Measurements from ENCODE around the gene SLC39A9.
"Not testable (repeated sequence)": the region's sequence is repeated elsewhere in the genome, so short reads cannot be mapped to it uniquely, and the experiment has no call there.

SLC39A9 gene

DNA sequence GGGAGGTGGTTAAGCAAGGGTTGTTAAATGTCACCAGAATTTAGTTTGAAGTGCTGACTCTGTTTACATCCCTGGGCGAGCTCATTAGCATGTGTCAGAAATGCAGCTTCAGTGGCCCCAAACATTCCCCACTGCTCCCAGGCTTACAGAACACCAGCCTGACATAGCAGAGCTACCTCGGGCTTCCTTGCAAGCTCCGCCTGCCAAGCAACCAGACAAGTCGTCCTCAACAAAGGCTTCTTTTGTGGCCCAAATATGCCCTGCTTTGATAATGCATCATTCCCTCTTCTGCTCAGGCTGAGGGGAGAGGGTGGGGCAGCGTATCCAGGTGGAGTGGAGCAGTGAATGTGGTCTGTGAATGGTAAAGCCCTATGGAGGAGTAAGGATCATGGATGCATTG lies 28.4 kb upstream of the SLC39A9 start:
- no peak for DNase-seq

DNA sequence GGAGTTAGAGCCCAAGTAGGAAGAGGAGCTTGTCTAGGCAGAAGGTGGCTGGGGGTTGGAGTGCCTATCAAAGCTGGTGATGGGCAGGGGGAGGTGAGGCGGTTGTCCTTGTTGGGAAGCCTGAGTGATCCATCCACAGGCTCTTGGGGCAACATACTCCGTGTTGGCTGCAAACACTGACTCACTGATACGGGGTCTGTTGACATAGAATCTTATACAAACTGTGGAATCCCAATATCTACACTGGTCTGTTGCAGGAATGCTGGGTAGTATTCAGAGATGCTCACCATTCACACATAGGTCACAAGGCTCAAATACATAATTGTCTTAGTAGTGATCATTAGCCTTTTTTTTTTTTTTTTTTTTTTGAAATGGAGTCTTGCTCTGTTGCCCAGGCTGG lies 26.3 kb upstream of the SLC39A9 start:
- DNase-seq: no peak

DNA sequence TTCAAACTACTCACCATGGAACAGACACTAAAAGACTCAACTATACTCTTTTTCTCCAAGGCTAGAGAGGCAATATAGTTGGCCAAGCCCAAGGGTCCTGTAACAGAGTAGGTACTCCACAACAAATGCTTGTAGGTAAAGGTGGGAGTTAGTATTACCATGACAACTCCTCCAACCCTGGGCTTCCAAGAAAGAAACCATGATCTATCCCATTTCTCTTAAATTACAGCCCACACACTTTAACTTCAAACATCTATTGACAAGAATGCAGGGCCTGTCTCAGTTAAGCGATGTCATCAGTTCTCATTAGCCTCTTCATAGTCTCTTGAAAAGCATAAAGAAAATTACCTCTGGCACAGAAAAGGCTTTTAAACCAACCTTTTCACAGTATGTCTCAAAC lies 25.4 kb upstream of the SLC39A9 start:
- DNase-seq: no peak

DNA sequence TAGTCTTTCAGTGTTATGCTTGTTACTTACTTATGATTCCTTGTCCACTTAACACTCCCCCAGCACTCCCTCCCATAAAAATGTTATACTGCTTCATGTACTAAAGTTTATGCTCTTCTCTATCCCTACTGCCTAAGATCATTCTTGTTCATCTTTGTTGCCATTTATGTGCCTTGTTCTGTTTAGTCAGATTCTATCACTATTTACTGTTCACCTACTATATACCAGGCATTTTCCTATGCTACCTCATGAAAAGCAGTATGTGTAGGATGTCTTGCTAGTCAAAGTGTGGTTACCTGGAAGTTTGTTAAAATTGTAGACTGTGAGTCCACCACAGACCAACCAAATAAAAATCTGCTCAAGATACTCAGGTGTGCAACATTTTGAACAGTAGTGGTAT lies 24.3 kb upstream of the SLC39A9 start:
- DNase-seq: no peak

DNA sequence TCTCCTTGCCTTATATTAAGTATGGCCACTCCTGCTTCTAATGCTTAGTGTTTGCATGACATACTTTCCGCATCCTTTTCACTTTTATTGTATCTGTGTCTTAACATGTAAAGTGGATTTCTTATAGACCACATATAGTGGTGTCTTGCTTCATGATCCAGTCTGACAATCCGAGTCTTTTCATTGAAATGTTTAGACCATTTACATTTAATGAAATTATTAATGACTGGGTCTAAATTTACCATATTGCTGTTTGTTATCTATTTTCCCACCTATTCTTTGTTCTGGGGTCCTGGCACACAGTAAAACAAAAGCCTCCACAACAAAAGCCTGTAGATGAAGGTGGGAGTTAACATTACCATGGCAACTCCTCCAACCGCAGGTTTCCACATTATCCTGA lies 23.3 kb upstream of the SLC39A9 start:
- no peak for DNase-seq

DNA sequence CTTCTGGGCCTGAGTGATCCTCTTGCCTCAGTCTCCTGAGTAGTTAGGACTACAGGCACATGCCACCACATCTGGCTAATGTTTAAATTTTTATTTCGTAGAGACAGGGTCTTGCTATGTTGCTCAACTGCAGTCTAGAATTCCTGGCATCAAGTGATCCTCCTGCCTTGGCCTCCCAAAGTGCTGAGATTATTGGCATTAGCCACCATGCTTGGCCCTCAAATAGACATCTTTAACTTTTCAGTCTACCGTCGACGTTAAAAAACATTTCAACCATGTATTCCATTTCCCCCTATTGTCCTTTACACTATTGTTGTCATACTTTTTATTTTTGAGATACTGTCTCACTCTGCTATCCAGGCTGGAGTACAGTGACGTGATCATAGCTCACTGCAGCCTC lies 22.8 kb upstream of the SLC39A9 start:
- no peak for DNase-seq

DNA sequence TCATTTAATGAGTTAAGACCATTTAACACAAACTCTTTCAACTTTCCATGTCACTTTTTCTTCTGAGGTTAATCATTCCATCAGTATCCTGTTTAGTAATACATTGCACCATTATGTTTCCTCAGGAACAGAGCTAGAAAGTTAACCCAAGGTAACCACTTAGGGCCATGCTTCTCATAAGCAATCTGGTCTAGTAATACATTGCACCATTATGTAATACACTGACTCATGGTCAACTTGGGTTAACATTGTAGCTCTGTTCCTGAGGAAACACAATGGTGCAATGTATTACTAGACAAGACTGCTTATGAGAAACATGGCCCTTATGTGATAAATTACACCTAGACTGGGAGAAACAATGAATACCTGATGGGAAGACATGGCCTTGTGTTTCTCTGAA lies 22.1 kb upstream of the SLC39A9 start:
- DNase-seq: no peak

DNA sequence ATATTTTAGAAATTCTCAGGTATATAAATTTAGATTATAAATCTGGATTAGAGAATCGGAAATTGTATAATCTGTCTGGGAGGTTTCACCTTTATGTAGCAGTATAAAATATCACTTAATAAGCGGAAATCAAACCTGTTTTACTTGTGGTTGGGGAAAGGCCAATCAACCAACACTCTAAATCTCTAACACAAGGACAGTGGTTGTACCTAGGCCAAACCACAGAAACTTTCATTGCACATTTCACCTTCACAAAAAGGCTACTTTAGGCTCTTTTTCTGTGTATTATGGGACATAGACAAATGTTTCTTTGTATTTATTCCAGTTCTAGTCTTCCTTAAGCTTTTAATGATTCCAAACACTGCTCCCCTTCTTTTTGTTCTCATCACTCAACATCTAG lies 20.2 kb upstream of the SLC39A9 start:
- DNase-seq: no peak

DNA sequence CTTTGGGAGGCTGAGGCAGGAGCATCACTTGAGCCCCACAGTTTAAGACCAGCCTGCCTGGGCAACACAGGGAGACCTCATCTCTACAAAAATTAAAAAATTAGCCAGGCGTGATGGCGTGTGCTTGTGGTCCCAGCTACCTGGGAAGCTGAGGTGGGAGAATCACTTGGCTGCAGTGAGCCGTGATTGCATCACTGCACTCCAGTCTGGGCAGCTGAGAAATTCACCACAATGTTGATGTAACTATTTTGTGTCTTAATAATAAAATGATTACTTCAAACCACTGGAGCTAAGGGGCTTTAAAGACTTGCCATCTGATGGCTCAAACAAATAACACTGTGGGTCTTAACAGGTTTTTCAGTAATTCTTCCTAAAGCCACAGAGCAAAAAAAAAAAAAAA lies 11.2 kb upstream of the SLC39A9 start:
- no peak for DNase-seq

DNA sequence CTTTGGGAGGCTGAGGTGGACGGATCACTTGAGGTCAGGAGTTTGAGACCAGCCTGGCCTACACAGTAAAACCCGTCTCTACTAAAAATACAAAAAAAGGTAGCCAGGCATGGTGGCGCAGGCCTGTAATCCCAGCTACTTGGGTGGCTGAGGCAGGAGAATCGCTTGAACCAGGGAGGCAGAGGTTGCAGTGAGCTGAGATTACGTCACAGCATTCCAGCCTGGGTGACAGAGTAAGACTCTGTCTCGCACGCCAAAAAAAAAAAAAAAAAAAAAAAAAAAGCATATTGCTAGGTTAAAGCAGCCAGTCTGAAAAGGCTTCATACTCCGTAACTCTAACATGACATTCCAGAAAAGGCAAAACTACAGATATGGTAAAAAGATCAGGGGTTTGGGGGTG lies 7.1 kb upstream of the SLC39A9 start:
- not testable (repeated sequence) for DNase-seq

DNA sequence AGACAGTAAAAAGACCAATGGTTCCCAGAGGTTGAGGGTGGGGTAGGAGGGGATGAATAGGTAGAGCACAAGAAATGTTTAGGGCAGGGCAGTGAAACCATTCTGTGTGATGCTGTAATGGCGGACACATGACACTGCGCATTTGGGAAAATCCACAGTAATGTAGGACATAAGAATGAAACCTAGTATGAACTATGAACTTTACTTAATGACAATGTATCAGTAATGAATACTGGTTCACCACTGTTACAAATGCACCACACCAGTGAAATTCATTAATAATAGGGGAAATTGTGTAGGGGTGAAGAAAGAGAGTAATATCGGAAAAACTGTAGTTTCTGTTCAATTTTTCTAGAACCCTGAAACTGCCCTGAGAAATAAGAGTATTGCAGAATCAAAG lies 6.0 kb upstream of the SLC39A9 start:
- DNase-seq: no peak

DNA sequence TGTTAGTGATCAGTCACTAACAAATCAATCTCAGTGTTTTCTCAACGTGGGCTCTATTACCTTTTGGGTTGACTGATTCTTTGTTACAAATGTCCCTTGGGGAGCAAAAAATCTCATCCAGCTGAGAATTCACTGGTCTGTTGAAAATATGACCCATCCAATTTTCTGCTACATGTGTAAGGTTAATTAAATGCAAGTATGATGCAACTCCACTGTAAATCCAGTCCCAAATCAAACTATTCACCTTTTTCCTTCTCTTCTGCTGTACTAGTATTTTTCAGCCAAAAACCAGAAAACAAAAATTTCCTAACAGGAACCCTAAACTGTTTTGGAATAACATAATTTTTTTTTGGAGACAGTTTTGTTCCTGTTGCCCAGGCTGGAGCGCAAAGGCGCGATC lies 2.6 kb upstream of the SLC39A9 start:
- DNase-seq: no peak

DNA sequence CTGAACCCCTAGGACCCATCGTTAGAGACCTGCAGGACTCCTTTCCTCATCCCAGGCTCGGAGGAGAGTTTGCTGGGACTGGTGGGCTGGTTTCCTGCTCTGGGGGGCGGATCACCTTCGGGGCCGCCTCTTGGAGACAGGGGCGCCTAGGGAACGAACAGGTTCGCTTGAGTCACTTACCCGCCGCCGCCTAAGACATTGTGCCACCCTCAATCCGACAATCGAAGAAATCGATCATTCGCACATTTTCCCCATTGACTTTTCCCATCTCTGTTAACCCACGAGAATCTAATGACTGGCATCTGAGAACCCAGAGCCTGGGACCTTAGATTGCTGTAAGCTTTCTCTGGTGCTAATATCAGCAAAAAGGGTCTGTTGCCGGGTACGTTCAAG lies 322 bp downstream of the SLC39A9 start:
- no peak for DNase-seq

DNA sequence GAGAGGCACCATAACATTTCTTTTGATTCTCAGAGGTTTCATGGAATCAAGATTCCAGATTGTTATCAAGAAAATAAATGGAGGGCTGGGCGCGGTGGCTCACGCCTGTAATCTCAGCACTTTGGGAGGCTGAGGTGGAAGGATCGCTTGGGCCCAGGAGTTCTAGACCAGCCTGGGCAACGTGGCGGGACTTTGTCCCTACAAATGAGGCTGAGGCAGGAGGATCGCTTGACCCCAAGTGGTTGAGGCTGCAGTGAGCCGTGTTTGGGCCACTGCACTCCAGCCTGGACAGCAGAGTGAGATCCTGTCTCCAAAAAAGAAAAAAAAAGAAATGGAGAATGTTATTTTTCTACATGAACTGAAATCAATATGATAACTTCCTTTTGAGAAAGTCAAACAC lies 1.3 kb downstream of the SLC39A9 start:
- no peak for DNase-seq

DNA sequence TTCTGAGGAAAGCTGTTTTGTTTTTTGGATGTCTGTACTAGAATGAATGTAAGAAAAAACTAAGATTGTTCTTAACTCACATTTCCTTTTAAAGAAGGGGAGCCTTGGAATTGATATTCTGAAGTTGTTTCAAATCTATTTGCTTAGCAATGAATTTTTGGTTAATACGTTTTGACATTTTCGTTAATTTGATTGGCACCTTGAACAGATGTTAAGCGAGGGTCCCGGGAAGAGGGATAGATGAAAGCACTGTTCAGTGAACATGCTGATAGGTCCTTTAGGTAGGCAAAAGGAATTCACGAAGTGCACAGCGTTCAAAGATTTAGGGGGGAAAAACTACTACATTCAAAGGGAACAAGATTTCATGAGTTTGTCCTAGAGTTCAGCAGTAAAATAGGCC lies 1.7 kb downstream of the SLC39A9 start:
- DNase-seq: no peak

DNA sequence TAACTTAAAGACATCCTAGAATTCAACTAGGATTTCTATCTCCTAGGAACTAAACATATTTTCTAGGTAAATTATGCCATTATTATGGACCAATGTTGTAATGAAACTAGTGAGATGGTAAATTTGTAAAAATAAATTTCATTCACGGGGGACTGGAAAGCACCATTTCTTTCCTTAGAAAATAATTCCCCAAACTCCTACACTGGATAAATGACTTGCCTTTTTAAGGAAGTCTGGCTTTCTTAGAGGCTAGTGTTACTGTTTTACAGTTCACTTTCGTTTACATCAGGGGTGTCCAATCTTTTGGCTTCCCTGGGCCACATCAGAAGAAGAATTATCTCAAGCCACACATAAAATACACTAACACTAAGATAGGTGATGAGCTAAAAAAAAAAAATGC lies 3.3 kb downstream of the SLC39A9 start:
- no peak for DNase-seq

DNA sequence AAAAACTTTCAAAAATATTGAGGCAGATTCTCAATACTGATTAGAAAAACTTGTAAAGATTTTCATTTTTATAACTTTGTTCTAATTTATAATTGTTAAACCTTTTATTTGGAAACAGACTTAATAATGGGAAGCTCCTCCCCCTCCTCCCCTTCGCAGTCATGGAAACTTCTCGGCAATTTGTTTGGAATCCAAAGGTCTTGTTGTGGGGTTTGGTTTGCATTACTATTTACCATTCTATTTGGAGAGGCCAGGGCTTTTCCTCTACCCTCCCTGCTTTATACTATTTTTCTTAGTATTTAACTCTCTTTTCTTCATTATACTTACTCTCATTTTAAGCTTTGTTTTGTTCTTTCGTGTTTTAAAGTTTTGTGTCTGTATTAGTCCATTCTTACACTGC lies 6.0 kb downstream of the SLC39A9 start:
- DNase-seq: no peak

DNA sequence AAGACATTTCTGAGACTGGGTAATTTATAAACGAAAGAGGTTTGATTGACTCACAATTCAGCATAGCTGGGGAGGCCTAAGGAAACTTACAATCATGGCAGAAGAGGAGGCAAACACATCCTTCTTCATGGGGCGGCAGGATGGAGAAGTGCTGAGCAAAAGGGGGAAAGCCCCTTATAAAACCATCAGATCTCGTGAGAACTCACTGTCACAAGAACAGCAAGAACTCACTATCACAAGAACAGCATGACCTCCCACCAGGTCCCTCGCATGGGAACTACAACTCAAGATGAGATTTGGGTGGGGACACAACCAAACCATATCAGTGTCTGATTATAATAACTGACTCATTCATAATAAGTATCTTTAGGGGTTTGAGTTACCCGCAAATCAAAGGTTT lies 6.4 kb downstream of the SLC39A9 start:
- DNase-seq: no peak

DNA sequence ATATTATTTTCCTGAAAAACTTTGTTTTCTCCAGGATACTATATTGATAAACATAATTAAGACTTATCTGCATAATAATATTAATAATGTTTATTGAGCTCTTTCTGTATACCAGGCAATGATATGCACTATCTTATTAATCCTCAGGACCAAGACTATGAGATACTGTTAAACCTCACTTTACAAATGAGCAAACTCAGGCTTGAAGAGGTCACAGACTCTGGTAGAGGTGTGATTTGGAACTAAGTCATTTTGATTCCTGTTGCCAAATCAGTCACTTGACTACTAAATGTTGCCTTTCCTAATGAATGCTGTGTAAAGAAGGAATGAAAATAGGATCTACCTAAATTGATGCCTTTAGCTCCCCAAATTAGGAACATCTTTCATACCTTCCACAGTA lies 7.3 kb downstream of the SLC39A9 start:
- no peak for DNase-seq

DNA sequence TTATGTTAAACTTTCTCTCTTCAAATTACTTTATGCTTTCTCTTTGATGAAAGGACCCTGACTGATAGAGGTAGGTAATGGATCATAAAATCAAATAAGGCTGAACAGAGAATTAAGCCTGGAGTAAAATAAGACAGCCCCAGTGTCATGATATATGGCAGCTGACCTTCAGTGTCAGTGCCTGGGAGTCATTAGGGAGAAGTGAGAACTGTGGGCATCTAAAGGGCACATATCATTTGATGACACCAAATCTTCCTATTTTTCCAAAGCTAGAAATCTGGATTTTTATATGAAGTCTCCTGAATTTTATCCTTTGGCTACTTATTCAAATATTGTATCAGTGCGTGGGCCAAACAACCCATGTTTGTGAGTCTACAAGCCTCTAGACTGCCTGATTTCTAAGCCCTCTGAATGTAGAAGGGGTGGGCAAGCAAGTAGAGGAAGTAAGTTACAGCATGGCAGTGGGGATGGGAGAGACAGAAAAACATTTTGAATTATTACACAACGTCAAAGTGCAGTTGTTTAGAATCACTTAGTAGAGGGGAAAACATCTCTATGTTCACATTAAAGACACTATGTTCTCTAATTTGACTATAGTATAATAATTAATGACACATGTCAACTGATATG lies 10.0 kb downstream of the SLC39A9 start:
- no peak for DNase-seq

DNA sequence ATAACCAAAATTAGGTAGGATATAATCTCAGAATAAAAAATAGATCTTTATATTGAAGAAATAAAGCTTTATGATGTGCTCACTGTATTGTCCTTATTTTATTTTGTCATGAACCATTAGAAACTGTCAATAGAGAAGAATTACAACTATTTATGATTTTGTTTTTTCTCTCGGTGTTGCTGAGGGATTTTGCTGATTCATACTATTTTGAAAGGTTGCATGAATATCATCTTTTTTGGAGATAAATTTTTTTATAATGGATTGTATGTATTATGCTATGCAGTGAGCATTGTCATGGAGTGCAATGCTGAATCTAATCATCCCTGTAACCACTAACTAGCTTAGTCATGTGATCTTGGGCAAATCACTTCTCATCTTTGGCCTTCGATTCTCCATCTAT lies 15.0 kb downstream of the SLC39A9 start:
- no peak for DNase-seq

DNA sequence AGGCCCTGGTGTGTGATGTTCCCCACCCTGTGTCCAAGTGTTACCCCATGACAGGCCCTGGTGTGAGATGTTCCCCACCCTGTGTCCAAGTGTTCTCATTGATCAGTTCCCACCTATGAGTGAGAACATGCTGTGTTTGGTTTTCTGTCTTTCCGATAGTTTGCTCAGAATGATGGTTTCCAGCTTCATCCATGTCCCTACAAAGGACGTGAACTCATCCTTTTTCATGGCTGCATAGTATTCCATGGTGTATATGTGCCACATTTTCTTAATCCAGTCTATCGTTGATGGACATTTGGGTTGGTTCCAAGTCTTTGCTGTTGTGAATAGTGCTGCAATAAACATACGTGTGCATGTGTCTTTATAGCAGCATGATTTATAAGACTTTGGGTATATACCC lies 17.6 kb downstream of the SLC39A9 start:
- DNase-seq: not testable (repeated sequence)

DNA sequence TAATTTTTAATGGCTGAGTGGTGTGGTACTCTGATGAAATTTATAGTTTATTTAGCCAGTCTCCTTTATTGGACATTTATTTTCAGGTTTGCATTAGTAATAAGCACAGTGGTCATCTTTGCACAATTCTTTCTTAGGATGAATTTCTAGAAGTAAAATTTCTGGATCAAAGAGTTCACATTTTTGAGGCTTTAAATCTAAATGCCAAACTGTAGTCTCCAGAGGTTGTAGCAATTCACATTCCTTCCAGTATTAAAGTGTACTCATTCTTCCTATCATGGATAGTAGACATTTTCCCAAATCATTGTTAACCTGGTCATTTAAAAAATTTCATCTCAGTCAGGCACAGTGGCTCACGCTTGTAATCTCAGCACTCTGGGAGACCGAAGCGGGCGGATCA lies 24.8 kb downstream of the SLC39A9 start:
- DNase-seq: no peak

DNA sequence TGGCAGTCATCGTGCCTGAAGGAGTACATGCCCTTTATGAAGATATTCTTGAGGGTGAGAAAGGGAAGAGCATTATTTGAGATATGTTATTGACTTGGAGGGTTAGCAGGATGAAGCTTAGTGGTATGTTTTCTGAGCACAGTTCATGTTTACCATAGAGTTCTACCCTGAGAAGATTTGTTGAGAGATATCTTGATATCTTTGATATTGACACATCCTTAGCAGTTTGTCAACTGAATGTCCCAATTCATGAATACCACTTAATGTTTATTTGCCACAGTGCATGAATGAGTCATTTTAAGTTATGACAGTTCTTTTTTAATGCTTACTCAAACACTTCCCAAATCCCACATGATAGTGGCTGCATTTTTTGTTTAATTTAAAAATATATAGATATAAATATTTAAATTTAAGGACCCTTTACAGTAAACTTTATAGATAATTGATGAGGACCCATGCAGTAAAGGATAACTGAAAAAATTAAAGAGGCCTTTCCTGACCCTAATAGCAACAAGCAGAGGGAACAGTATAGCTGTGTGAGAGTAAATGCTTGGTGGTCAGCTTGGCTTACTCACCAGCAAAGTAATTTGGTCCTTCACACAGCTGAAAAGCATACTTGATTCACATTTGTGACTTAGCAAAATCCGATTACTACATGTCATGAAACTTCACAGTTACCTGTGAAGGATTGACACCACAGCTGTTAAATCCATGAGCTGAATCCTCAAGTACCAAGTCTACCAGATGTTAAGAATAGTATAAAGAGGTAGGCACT lies 25.8 kb downstream of the SLC39A9 start:
- no peak for DNase-seq

DNA sequence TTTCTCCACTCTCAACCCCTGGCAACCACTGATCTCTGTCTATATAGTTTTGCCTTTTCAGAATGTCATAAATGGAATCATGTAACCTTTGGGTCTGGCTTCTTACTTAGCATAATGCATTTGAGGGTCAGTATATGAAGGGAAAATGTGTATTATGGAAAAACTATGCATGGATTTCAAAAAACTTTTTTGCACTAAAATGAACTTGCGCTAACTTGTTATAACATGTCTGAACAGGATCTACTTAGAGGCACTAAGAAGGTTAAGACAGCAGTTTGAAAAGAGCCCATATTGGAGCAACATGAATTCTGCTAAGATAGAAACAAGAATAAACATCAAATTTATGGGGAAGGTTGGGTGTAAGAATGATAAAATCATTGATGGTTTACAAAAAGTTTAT lies 29.1 kb downstream of the SLC39A9 start:
- DNase-seq: no peak
